Tibial nerve (tissue), 4 donors: ENCODE measurements around the gene PGBD1. TPM values are rescaled to one million over a fixed set of nuclear protein-coding genes. Genes with fewer than 3 reads are reported as not detected.
A peak's percentile ranks its signal among the peaks of the same experiment; 100 is the strongest.

Source experiments
- DNase-seq, 2 donors: peaks; one replicate each; pipeline ENCODE4 v3.0.0-alpha.2; 2019; ENCODE audit warnings: low spot score in 2 of 2
- H3K27ac ChIP-seq, 4 donors: fragments of 200-600 bp; sonication (generic) in 3 of 4; one replicate each; pipeline ENCODE4 v1.5.1; 2017 to 2019; ENCODE audit warnings: mild to moderate bottlenecking in 1 of 4
- H3K27me3 ChIP-seq, 2 donors: fragments of 200-600 bp; sonication (generic) in 1 of 2; one replicate each; pipeline versions ENCODE4 v1.5.1 to v1.6.0; 2017 to 2019
- H3K36me3 ChIP-seq, 3 donors: fragments of 200-600 bp; sonication (generic); one replicate each; pipeline ENCODE4 v1.5.1; 2018 to 2019
- H3K4me1 ChIP-seq, 4 donors: fragments of 200-600 bp; sonication (generic) in 3 of 4; one replicate each; pipeline ENCODE4 v1.5.1; 2017 to 2019
- H3K4me3 ChIP-seq, 4 donors: fragments of 200-600 bp; sonication (generic) in 3 of 4; one replicate each; pipeline ENCODE4 v1.5.1; 2017 to 2019; ENCODE audit warnings: mild to moderate bottlenecking in 1 of 4, moderate library complexity in 1 of 4
- H3K9me3 ChIP-seq, 4 donors: fragments of 200-600 bp; sonication (generic) in 3 of 4; one replicate each; pipeline ENCODE4 v1.5.1; 2017 to 2019
- EP300 ChIP-seq, 2 donors: sonication (generic); formaldehyde crosslinking; IDR thresholded peaks; one replicate each; pipeline ENCODE4 v1.6.1; 2017; ENCODE audit warnings: antibody characterized with exemption in 2 of 2, mild to moderate bottlenecking in 1 of 2
- POLR2A ChIP-seq, 2 donors: fragments of 450-650 bp; IDR thresholded peaks; one replicate each; pipeline ENCODE4 v1.6.1; 2017; ENCODE audit warnings: antibody characterized with exemption in 2 of 2, mild to moderate bottlenecking in 2 of 2, moderate library complexity in 2 of 2
- WGBS, 2 donors: methylation state at CpG; one replicate each; pipeline ENCODE4 v1.1.5; 2018; 5-methylcytosine and 5-hydroxymethylcytosine counted together
- total RNA-seq, 4 donors: library from RNA; depleted of rRNA; stranded (reverse); fragments of >200 nt; gene quantifications; one replicate each; pipeline ENCODE4 v1.1.0, GENCODE V29; 2016
- TF ChIP-seq, protein P1 (sequence below), 5 experiments: fragments of 200-600 bp in 3 of 5; fragments of 450-650 bp in 2 of 5; sonication (generic) in 3 of 5; IDR thresholded peaks; one replicate each; pipeline ENCODE4 v1.5.1; 2016 to 2019; ENCODE audit warnings: antibody characterized with exemption in 5 of 5, mild to moderate bottlenecking in 3 of 5, moderate library complexity in 2 of 5

Gene PGBD1
- total RNA-seq, 4 donors from 2014 or later: 5.0 to 6.9 (median 6.5) TPM

DNA sequence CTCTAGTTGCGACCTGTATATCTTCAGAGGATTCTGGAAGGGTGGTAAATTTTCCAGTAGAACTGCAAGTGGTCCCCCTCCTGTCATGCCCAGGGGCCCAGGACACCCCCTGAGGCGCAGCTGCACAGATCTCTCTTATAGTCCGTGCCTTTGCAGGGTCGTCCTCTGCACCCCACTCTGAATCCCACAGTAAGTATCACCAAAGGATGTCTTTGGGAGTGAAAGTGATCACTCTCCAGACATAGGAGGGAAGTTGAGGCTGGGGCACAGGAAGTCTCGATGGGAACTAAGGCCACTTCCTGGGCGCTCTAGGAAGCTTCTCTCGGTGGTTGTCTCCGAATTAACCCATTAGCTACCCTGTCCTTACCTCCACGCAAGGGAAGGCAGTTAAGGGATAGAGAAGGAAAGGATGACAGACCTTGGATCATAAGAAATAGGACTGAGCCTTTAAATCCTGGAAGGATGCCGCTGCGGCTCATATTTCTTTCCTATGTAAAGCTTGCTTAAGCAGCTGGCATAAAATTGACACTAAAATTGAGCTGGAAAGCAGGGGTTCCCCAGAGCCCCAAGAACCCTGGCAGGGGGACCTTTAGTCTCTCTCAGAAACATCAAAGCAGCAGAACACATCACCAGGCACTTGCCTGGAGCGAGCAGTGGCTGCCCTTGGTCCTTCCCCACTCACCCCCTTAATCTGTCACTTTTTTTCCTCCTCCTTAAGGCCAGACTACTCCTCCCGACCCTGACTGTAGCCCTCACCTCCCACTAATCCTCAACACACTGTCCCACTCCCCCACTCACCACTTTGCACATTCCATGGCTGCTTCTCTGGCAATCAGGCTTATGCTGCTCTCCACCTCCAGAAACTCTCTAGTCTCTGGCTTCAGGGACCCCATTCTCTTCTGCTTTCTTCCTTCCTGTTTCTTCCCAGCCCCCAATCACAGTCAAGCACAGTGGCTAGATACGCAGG lies 29.1 kb upstream of the PGBD1 start, which contains the start of gene ZKSCAN4:
ZKSCAN4 (minus strand) TSS at position 261 of the 967 bp plus-strand sequence. CDS start 289 bp downstream, outside the sequence.
- WGBS, 2 donors: 6 to 7% methylated on average over 14 of the region's 14 CpGs

GRCh38 chr6:28254121-28254519 lies 27.3 kb upstream of the PGBD1 start:
- Histone ChIP-seq H3K27ac (no peak overlapping the region), H3K36me3 (peaks cover 0 to 3% (median 0%) of the 10 kb centered on the region in 3 donors), H3K4me3 (no peak overlapping the region), H3K27me3 (no peaks in the 10 kb centered on the region), H3K9me3 (peaks cover 0 to 2% (median 0%) of the 10 kb centered on the region in 4 donors), H3K4me1 (peaks cover 3 to 28% (median 13%) of the 10 kb centered on the region in 4 donors)
- no peak for TF ChIP-seq EP300 (IDR thresholded peaks at IDR 0.05)
- TF ChIP-seq, protein P1, sequence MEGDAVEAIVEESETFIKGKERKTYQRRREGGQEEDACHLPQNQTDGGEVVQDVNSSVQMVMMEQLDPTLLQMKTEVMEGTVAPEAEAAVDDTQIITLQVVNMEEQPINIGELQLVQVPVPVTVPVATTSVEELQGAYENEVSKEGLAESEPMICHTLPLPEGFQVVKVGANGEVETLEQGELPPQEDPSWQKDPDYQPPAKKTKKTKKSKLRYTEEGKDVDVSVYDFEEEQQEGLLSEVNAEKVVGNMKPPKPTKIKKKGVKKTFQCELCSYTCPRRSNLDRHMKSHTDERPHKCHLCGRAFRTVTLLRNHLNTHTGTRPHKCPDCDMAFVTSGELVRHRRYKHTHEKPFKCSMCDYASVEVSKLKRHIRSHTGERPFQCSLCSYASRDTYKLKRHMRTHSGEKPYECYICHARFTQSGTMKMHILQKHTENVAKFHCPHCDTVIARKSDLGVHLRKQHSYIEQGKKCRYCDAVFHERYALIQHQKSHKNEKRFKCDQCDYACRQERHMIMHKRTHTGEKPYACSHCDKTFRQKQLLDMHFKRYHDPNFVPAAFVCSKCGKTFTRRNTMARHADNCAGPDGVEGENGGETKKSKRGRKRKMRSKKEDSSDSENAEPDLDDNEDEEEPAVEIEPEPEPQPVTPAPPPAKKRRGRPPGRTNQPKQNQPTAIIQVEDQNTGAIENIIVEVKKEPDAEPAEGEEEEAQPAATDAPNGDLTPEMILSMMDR (IDR thresholded peaks at IDR 0.05): no peak
- no peak for DNase-seq
- 73% methylated on average over 1 of the region's 1 CpG for WGBS, 2 donors

More for the DNA sequence above, 29.1 kb upstream of the PGBD1 start, which contains the start of gene ZKSCAN4:
- H3K9me3 ChIP-seq: no peaks in the 10 kb centered on the region
- H3K4me1 ChIP-seq: peaks cover 3 to 26% (median 11%) of the 10 kb centered on the region in 4 donors
- H3K36me3 ChIP-seq: peaks cover 0 to 21% (median 0%) of the 10 kb centered on the region in 3 donors
- no peaks in the 10 kb centered on the region for H3K27me3 ChIP-seq
- TF ChIP-seq POLR2A (IDR thresholded peaks at IDR 0.05) (no peak), EP300 (IDR thresholded peaks at IDR 0.05) (peak; percentile 31 to 82)
- TF ChIP-seq, protein P1 (IDR thresholded peaks at IDR 0.05): no peak
- peak within 1 kb of the TSS in 2 of 4 donors; percentile 37 to 64 for H3K27ac ChIP-seq
- DNase-seq: peak; percentile 25 to 79
- H3K4me3 ChIP-seq: peak within 1 kb of the TSS; percentile 60 to 86 (median 72)

DNA sequence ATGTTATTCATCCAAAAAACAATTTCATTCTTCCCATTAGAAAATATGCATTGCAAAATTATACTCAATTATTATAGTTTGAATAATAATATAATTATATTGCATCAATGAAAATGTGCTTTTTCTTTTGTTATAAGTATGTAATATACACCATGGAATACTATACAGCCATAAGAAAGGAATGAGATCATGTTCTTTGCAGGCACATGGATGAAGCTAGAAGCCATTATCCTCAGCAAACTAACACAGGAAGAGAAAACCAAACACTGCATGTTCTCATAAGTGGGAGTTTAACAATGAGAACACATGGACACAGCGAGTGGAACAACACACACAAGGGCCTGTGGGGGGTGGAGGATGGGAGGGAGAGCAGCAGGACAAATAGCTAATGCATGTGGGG lies 24.3 kb upstream of the PGBD1 start:
- TF ChIP-seq POLR2A (IDR thresholded peaks at IDR 0.05) (no peak), EP300 (IDR thresholded peaks at IDR 0.05) (no peak)
- TF ChIP-seq, protein P1 (IDR thresholded peaks at IDR 0.05): no peak
- peaks cover 0 to 24% (median 0%) of the 10 kb centered on the region in 4 donors for H3K9me3 ChIP-seq
- no peaks in the 10 kb centered on the region for H3K36me3 ChIP-seq
- WGBS, 2 donors: 0% methylated on average over 1 of the region's 1 CpG
- no peak overlapping the region for H3K4me3 ChIP-seq
- no peak overlapping the region for H3K27ac ChIP-seq
- H3K4me1 ChIP-seq: peaks cover 0 to 16% (median 7%) of the 10 kb centered on the region in 4 donors
- DNase-seq: no peak
- no peaks in the 10 kb centered on the region for H3K27me3 ChIP-seq

GRCh38 chr6:28258877-28259777 lies 22.2 kb upstream of the PGBD1 start, which contains the start of gene NKAPL:
NKAPL (plus strand) TSS chr6:28259297; CDS start chr6:28259372, 75 bp downstream.
- H3K9me3 ChIP-seq: peaks cover 0 to 24% (median 0%) of the 10 kb centered on the region in 4 donors
- H3K36me3 ChIP-seq: no peaks in the 10 kb centered on the region
- TF ChIP-seq, protein P1 (IDR thresholded peaks at IDR 0.05): no peak
- TF ChIP-seq EP300 (IDR thresholded peaks at IDR 0.05): peak in 1 of 2 donors; percentile 52
- H3K4me1 ChIP-seq: peaks cover 0 to 9% (median 4%) of the 10 kb centered on the region in 4 donors
- H3K27me3 ChIP-seq: no peaks in the 10 kb centered on the region
- peak within 1 kb of the TSS in 3 of 4 donors; percentile 26 to 33 (median 31) for H3K27ac ChIP-seq
- WGBS, 2 donors: 22 to 37% methylated on average over 55 to 57 of the region's 58 CpGs
- DNase-seq: peak; percentile 33 to 43
- H3K4me3 ChIP-seq: peak within 1 kb of the TSS; percentile 10 to 57 (median 30)
